HG03520 (cell line): Measurements from ENCODE around the gene GPC5.

Source experiments
- ATAC-seq: cut with Tn5 transposase; IDR thresholded peaks from one replicate; pipeline ENCODE4 v1.9.1; 2021; ENCODE audit warnings: mild to moderate bottlenecking, moderate library complexity; ENCODE audit not compliant: unreplicated experiment

The GPC5 gene

DNA sequence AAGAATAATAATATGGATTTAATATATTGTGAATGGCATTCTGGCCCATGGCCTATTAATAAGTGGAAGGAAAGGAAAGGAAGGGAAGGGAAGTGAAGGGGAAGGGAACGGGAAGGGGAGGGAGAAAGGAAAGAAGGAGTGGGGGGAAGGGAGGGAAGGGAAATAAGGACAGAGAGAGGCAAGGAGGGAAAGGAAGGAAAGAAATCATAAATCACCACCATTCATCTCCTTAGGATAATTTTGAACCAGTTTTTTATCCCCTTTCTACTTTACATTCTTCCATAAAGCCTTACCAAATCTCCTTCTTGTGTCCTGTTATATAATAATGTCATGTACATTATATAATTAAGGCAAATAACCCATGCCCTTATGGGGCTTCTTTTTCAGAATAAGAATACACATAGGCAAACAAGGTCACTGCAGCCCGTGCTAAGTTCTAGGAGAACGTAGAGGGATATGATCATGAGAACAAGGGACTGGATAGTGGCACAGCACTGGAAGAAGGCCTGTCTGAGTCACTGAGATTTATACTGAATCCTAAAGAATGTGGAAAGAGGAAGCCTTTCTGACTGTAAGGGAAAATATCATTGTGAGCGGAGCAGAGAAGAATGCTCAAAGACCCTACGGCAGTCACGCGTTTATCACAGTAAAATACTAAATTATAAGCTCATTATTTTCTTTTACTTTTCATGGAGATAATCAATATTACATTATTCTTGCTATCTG lies 1383.7 kb downstream of the GPC5 start:
- ATAC-seq: no peak

DNA sequence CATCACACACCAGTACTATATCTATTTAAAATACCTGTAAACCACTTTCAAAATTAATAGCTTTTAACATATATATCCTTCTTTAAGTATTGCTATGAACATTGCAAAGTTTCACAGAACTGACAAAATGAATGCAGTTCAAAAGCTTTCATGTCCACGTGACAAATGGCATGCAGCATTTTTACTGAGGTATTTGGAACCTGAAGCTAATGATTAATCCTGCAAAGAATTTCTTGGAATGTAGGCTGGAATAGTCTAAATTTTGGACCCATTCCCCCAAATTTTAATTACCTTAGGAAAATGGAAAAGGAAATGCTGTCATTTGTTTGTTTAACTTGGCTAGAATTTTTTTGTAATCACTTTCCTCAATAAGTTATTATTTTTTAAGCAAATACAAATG lies 1404.4 kb downstream of the GPC5 start:
- ATAC-seq: no peak

DNA sequence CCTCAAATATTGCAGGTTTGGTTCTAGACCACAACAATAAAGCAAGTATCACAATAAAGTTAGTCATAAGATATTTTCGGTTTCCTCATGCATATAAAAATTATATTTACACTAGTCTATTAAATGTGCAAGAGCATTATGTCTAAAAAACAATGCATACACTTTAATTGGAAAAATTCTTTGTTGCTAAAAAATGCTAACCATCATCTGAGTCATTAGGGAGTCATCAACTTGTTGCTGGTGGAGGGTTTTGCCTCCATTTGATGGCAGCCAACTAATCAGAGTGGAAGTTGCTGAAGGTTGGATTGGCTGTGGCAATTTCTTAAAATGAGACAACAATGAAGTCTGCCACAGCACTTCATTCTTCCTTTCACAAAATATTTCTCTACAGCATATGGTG lies 1405.9 kb downstream of the GPC5 start:
- no peak for ATAC-seq

DNA sequence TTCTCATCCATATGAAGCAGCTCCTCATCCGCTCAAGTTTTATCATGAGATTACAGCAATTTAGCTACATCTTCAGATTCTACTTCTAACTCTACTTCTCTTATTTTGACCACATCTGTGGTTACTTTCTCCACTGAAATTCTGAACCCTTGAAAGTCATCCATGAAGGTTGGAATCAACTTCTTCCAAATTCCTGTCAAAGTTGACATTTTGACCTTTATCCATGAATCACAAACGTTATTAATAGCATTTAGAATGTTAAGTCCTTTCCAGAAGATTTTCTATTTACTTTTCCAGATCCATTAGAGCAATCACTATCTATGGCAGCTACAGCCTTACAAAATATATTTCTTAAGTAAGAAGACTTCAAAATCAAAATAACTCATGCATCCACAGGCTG lies 1406.5 kb downstream of the GPC5 start:
- ATAC-seq: no peak

DNA sequence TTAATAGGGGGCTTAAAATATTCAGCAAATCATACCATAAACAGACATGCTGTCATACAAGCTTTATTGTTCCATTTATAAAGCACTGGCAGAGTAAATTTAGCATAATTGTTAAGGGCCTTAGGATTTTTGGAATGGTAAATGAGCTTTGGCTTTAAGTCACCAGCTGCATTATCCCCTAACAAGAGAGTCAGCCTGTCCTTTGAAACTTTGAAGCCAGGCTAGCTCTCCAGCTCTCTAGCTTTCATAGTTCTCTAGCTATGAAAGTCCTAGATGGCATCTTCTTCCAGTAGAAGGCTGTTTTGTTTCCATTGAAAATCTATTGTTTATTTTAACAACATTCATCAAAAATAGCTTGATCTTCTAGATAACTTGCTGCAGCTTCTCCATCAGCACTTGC lies 1407.3 kb downstream of the GPC5 start:
- ATAC-seq: no peak

DNA sequence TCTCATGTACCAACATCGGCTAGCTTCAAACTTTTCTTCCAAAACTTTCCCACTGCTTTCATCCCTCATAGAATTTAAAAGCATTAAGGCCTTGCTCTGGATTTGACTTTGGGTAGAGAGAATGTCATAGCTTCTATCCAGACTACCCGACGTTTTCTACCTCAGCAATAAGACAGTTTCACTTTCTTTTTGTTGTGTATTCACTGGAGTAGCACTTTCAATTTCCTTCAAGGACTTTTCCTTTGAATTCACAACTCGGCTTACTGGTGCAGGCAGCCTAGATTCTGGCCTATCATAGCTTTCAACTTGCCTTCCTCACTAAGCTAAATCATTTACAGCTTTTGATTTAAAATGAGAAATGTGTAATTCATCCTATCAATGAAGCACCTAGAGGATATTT lies 1407.8 kb downstream of the GPC5 start:
- no peak for ATAC-seq

DNA sequence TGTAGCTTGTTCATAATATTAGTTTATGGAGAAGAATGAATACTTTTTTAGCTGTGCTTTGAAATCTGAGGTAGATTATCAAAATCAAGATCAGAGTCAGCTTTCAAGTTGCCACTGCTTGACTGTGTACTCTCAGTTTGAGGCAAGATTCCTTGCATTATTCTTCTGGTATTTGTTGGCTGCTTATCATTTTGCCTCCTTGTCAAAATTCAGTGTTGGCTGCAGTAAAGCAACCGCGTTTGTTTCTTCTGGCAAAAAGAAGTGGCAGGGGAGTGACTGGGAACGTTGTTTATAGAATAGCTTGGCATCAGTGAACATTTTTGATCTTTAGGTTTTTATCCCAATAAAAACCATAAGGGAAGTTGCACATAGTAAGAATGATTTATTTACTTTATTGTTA lies 1408.9 kb downstream of the GPC5 start:
- no peak for ATAC-seq

DNA sequence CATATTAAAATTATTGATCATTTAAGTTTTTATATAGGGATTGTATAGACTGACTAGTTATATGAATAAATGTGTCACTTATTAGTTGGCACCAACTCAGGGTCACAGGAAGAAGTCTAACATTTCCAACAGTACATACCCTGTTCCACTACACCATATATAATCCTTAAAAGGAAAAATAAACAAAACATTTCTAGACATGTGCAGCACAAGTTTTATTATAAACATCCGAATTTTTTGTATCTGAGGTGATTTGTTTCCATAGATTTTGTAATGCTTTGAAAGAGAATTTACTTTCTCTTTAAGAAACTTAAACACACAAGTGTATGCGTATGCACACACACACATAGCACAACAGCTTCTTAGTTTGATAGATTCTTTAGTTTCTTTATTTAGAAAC lies 1409.5 kb downstream of the GPC5 start:
- ATAC-seq: no peak

DNA sequence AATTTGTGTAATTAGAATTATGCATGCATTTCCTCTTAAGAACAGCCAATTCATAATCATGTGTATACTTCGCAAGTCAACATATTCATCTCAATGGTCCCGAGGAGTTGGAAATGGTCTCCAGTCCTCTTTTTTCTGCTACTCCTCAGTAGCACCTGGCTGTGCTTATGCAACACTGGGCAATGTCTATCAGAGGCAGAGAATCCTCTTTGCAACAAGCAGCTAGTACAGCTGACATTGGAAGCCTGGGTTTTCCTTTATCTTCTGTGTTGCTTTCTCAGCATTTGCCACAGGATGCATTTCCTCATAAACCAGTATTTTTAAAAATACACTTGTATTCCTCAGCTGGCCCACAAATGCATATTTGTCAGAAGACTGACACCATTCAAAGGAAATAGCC lies 1422.9 kb downstream of the GPC5 start:
- no peak for ATAC-seq

DNA sequence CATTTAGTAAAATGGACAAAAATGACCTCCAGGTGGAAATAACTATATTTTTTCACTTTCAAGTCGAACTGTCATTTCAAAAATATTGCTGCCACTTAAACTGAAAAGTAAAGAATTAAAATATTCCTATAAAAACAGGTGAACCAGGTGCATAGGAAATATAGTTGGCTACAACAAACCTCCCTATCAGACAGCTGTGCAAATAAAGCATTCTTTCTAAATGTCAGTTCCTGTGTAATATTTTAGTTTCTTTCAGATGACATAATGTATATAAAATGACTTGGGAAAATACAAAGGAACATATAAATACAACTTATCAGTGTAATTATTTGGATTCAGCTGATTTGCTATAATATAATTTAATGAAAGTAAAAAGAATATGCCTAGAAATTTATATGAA lies 1424.6 kb downstream of the GPC5 start:
- ATAC-seq: no peak

DNA sequence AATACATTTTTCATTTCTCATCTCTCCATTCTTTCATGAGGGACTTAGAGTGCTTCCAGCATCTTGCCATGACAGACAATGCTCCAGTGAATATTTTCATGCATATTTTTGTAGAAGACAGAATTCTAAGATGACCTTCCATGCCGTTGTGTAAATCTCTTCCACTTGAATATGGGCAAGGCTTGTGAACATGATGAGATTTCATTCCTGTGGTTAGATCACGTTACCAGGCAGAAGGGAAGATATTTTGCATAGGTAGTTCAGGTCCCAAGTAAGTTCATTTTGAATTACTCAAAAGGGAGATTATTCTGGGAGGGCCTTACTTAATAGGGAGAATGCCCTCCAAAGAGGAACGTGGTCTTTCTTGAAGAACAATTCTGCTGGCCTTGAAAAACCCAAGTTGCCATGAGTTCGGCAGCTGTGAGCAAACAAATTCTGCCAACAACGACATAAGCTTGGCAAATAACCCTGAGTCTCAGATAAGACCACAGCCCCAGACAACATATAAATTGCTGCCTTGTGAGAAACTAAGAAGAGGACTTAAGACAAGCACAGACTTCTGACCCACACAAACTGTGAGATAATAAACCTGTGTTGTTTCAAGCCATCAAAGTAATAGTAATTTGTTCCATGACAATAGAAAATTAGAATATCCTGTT lies 1427.6 kb downstream of the GPC5 start:
- ATAC-seq: no peak

DNA sequence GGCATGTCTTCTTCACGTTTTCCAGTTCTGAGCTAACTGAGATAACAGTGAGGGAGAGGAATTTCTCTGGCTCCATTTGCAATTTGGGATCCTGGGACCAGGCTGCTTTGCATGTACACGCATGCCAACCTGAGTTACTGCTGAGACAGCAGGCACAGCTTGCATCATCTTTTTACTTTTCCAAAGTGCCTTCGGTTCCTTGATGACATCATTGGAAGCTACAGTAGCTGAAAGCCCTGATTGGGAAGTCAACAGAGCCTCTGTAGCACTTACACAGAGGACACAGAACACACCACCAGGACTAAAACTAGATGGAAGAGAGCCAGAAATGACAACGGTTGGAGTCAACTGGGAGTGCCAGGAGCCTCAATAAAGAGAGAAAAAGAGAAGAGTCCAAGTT lies 1429.1 kb downstream of the GPC5 start:
- no peak for ATAC-seq

DNA sequence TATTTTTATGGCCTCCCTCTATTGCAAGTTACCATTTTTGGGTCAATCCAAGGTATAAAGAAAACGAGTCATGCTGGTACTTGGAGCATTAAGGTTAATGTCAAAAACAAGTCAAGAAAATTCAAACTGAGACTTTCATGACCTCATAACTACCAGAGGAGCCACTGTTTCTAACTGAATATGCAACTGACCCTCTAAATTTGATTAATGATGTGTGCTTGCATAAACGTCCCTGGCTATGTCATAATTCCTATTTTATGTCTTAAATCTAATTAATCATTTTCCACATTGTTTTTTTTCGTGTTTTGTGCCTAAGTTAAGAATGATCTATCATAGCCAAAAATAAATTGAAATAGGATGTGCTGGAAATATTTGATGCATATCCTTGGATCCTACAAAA lies 1431.5 kb downstream of the GPC5 start:
- ATAC-seq: no peak

DNA sequence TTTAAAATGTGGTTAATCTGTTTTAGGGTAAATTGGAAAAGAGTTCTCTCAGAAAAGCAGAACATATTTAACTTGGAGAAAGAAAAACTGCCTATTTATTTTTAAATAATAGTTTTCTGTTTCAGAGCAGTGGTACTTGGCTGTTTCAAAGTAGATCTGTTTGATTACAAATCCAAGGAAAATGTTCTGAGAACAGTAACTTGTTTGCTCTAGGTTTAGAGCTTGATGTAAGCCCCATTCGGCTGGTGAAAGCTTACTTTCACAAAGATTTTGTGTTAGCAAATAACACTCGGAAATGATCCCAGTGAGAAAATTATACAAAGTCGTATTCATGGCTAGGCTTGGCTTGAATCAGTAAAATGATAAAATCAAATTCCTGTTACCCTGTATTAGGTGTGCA lies 1432.4 kb downstream of the GPC5 start:
- no peak for ATAC-seq

DNA sequence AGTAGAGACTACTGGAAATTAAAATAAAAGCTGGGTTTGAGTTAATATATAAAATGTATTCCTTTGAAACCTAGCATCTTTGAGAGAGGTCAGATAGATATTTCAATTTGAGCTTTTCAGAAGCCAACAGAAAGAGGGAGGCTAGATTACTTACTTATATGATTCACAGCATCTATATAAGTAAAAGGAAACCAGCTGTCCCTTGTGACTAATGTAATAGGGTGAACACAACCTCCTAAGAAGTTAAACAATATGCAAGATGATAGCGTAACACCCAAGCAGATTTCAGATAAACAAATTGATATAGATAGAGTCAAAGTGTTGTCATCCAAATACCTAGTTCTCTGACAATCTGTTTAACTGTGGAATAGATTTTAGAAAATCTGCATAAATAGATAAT lies 1434.7 kb downstream of the GPC5 start:
- no peak for ATAC-seq

DNA sequence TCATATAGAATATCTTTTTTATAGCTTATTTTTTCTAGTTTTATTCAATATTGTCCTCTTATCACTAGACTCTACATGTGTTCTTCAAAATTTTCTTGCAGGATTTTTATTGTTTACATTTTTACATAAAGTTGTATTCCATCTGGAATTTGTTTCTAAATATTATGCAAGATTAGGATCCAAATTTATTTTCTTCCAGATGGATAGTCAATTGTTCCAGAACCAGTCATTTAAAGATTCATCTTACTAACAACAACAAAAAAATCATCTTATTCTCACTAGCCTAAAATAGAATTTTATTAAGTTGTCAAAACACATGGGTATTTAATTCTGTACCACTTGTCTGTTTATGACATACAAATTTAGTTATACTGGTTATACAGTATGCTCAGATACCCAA lies 1437.8 kb downstream of the GPC5 start:
- ATAC-seq: no peak

DNA sequence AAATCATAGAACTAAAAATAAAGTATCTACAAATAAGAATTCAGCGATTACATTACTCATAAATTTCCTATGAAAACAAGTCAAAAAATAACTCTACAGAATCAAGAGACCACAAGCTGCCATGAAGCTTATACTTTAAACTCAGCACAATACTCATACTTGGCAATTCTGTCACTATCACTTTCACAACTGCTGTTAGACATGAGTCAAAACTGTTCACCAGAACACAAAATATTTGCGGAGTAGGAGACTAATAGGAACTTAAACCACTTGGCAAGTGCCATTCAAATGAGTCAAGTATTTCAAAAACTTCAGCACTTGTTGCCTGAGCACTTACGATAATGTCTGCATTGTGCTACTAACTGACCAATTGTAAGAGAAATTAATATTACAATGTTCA lies 1440.4 kb downstream of the GPC5 start:
- ATAC-seq: no peak

DNA sequence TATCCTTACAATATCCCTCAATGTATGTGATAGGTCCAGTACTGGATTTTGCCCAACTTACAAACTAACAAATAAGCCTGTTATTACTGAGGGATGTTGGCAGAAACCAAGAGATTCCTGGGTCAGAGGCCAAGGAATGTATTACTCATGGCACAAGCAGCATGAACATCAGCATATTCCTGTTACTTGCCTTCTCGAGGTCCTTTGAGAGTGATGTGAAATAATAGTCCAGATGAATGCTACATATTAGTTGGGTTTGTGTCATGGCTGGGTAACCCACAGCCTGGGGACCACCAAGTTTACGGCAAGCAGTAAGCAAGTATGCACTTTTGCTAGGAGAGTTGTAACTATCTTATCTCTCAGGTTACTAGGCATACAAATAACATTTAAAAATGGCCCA lies 1443.7 kb downstream of the GPC5 start:
- no peak for ATAC-seq

DNA sequence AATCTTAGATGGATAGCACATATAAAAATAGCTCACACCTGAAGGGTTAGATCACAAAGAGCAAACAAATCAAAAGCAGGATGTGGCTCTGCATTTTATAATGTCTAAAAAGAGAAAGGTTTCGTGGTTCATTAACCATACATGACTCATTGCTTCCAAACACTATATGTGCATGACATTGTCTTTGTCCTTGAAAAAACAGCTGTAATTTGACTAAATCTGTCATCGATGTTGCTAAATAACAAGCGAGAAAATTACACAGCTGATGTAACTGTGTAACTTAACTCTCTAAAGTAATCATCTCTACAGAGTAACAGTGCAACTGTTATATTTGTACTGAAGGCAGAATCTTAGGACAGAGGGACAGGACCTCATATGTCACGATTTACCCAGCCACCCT lies 1445.1 kb downstream of the GPC5 start:
- no peak for ATAC-seq

DNA sequence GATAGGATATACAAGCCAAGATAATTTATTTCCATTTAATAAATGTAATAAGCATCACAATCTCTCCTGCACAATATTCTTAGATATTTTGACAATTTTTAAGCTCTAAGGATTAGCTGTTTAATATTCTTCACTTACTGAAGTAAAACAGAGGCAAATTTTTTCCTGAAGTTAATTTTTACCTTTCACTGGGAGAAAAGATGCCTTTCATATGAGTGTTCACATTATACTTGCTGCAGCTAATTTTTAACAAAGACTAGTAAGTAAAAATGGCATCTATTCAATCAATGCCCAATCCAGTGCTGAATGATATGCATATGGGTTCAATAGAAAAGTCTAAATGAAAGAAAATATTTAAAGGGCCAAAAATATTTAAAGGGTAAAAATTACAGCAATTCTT lies 1451.0 kb downstream of the GPC5 start:
- no peak for ATAC-seq

DNA sequence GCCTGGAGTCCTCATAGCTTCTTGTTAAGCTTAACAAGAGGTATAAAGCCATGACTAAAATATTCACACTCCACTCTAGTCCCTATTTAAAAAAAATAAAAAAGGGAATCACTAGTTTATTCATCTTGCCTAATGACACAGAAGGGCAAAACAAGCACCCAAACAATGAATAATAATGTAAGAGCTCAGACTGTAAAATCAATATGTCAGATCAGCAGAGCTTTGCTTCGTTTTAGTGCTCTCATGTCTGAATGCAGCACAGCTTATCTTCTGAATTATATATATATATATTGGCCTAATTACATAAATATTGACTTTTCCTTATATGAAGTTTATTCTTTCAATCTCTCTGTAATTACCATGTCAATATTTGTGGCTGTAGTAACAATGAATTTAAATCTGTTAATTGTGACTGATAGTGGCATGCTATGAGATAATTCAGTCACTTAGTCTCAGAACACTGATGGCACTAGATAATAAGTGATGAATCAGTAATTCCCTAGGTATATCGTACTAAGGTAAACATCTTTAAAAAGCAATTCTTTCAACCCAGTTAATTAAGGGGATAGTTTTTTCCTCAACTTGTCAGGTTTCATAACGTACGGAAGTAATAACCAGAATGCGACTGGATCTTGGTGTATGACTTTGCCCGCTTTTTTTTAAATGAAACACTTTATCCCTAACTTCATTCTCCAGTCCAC lies 1466.3 kb downstream of the GPC5 start:
- ATAC-seq: no peak

DNA sequence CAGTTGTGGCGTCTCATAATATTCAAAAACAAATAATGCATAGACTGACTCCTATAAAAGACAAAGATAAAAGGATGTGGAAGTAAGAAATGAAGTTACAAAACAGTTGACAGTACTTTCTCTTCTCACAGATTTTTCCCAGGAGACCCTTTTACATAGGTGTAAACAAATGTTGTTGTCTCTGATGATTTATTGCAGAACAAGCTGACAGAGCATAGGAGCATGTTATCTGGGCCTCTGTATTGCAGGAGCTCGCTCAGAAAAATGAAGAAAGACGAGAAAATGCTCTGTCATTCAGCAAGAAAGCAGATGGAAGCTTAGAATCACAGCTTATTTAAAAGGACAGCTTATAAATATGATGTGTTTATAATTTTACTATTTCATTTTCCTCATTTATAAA lies 1474.6 kb downstream of the GPC5 start:
- ATAC-seq: no peak
